Measurements from ENCODE around the gene ZCCHC24.

The ZCCHC24 gene

GRCh38 chr10:79411546-79412495 lies 33.6 kb downstream of the ZCCHC24 start:
- DNase-seq (ENCODE audit: low read depth in 2 of 2): no peak

DNA sequence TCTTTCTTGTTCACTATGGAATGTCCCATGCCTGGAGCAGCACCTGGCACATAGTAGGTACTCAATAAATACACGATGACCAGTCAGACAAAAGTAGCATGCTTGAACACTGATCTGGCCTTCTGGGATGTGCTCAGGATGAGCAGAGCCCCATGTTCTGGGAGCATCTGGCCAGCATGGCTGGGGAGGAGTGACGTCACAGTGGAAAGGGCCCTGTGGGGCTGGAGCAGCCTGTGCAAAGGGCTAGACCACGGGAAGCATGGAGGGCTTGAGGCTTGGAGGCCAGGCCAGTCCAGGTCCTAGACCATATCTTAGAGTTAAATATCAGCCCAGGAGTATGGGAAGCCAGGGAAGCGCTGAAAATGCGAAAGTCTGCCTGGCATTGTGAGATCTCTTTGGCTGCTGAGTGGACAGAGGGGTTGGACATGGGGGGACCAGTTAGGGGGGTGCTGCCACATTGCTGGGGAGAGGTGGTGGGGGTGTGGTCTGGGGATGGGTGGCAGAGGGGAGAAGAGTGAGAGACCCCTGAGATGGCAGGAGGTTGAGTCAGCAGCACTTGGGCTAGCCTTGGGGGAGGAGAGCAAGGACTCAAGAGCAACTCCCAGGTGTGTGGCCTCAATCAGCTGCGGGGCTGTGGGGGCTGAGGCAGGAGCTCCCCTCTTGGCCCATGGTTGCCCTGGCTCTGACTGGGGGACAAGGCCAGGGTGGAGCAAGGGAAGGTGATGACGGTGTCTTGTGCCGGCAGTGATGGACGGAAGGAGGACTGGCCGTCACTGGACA lies 34.9 kb downstream of the ZCCHC24 start:
- no peak for DNase-seq (ENCODE audit: low read depth in 2 of 2)

- no peak for DNase-seq (ENCODE audit: low read depth in 2 of 2)
Measured at GRCh38 chr10:79409726-79410085, 35.7 kb downstream of the ZCCHC24 start.

- no peak for DNase-seq (ENCODE audit: low read depth in 2 of 2)
Measured at GRCh38 chr10:79409038-79409725, 36.2 kb downstream of the ZCCHC24 start.

GRCh38 chr10:79407811-79408795 lies 37.3 kb downstream of the ZCCHC24 start:
- peak in 1 of 2 experiments; percentile 66 for DNase-seq (ENCODE audit: low read depth in 2 of 2)

GRCh38 chr10:79407423-79407796 lies 38.0 kb downstream of the ZCCHC24 start:
- DNase-seq (ENCODE audit: low read depth in 2 of 2): no peak

- no peak for DNase-seq (ENCODE audit: low read depth in 2 of 2)
Measured at GRCh38 chr10:79406683-79407422, 38.6 kb downstream of the ZCCHC24 start.

- DNase-seq (ENCODE audit: low read depth in 2 of 2): no peak
Measured at GRCh38 chr10:79405995-79406515, 39.4 kb downstream of the ZCCHC24 start.

GRCh38 chr10:79405221-79405994 lies 40.0 kb downstream of the ZCCHC24 start:
- DNase-seq (ENCODE audit: low read depth in 2 of 2): no peak

DNA sequence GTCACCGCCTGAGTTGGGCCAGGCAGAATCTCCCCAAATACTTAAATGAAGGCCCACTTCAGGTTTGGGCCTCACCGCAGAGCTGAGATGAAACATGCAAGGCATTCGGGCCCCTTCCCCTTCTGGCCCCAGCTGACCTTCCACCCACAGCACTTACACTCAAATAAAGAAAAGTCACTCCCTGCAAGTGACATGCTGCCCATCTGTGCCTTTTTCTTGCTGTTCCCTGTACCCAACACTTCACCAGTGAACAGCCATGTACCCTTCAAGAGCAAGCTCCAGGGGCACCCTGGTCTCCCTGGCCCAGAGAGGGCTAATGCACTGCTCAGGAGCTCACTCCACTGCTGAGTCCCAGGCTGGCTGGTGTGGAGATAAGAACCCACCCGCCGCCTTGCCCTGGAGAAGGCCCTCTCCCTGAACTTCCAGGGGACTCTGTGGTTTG lies 40.7 kb downstream of the ZCCHC24 start:
- no peak for DNase-seq (ENCODE audit: low read depth in 2 of 2)

DNA sequence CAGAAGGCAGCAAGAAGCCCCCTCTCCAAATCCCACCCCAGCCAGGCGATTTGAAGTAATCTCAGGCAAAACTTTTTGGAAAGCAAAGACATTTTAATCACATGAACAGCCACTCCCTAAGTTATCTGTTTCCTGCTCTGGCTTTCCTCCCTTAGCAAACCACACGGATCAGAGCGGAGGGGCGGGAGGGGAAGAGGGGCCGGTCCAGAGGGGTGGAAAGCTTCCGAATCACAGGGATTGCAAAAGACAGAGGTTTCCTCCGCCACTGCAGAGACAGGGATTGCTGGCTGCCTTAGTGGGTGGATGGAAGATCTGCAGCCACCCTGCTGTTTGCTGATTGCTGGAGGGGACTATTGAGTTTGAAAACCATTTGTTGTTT lies 41.2 kb downstream of the ZCCHC24 start:
- peak; percentile 81 for DNase-seq (ENCODE audit: low read depth in 2 of 2)

GRCh38 chr10:79403441-79404230 lies 41.8 kb downstream of the ZCCHC24 start:
- DNase-seq (ENCODE audit: low read depth in 2 of 2): no peak

DNA sequence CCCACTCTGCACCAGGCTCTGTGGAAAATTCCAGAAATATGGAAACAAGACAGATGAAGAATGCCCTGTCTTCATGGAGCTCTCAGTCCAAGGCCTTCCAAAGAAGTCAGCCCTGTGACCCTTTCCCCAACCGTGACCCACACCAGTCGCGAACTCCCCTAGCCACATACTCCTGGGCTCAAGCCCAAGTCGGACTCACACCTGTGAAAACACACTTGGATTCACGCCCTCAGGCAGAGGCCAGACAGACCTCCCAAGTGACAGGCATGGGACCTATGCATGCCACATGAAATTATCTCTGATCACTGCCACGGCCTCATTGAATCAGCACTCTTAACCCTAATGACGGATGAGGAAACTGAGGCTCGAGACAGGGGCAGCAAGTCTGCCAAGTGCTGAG lies 42.5 kb downstream of the ZCCHC24 start:
- DNase-seq (ENCODE audit: low read depth in 2 of 2): no peak

- no peak for DNase-seq (ENCODE audit: low read depth in 2 of 2)
Measured at GRCh38 chr10:79402625-79402946, 42.8 kb downstream of the ZCCHC24 start.

DNA sequence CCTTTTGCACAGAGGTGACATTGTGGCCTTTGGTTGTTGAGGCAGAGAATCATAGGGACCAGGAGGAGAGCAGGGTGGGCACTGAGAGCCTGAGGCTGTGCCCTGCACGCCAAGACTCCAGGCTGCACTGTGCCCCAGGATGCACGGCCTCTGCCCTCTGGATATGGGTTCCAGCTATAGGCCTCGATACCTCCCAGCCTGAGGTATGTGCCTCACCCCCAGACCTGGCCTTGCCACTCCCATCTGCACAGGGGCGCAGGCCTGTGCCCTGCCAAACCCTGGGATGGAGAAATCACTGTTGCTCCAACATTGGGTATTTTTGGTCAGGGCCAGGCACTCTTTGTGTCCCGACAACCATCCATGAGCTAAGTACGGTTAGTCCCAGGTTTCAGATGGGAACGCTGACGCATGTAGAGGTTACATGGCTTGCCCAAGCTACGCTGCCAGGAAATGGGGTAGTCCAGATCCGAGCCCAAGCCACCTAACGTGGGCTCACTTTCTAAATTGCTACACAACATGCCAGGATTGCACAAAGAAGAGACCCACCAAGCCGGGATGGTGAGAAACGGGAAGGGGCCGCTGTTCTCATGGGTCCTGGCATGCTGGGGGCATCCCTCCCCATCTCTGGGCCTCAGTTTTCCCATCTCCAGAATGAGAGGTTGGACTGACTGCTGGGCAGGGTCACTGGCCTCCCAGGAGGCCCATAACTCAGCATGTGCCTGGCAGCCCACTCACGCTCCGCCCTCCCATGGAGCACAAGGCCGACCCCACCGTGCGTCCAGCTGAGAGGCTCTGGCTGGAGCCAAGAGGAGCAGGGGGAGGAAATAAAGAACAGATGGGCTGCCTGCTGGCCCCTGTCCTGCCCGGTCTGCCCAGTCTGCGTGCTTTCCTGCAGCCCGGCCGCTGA lies 44.2 kb downstream of the ZCCHC24 start:
- no peak for DNase-seq (ENCODE audit: low read depth in 2 of 2)

DNA sequence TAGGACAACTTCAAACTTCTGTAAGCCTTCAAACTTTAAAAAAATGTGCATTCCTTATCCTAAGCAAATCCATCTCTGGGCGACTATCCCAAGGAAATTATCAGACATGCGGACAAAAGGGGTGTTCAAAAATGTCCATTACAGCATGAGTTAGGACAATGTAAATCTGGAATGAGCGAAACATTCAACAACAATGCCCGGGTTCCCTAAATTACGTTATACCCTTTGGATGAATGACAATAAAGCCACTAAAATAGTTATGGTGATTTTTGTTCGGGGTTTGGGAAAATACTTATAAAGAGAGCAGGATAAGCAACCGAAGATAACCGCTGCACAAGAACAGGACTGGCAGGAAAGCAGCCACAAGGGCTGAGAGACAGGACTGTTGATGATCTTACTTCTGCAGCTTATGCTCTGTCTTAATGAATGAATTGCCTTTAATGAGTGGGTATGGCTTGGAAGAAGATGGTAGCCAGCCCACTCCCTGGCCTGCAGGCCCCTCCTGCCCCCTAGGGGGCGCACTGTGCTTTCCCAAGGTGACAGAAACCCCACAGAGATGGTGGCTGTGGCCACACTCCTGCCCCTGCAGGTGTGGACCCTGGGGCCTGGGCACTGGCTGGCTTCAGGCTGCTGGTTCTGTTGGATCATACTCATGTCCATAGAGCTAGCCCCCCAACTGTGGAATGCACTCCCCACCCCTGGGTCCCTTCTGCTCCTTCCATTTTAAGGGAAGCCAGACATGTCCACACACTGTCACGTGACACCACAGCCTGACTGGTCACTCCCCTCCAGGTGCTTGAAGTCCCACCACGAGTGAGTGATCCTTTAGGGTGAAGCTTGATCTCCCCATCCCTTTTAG lies 45.0 kb downstream of the ZCCHC24 start:
- DNase-seq (ENCODE audit: low read depth in 2 of 2): no peak
